HEK293T (cell line): ENCODE measurements around the gene PRIM2.
"Not testable (repeated sequence)": the region's sequence is repeated elsewhere in the genome, so short reads cannot be mapped to it uniquely, and the experiment has no call there.

ENCODE experiments used
- CTCF ChIA-PET: fragments of 350-600 bp; formaldehyde crosslinking; extraction: SDS; loops from one replicate; lab custom pipeline; 2021; ENCODE audit warnings: antibody characterized with exemption, inconsistent platforms; lab: Yijun Ruan, JAX
- POLR2A ChIA-PET: fragments of 350-600 bp; formaldehyde crosslinking; extraction: SDS; loops from one replicate; lab custom pipeline; 2020; ENCODE audit warnings: antibody characterized with exemption, inconsistent platforms; lab: Yijun Ruan, JAX
- DNase-seq: peaks from one replicate; pipeline ENCODE4 v3.0.0; 2012; ENCODE audit warnings: mixed read lengths; ENCODE audit errors: extremely low spot score
- ARNT ChIP-seq: fragments of 450-650 bp; IDR thresholded peaks from 2 replicates; pipeline ENCODE4 v1.6.1; 2017; ENCODE audit warnings: mild to moderate bottlenecking
- BHLHE40 ChIP-seq: fragments of 450-650 bp; IDR thresholded peaks from 2 replicates; pipeline ENCODE4 v1.6.1; 2016; ENCODE audit warnings: mild to moderate bottlenecking, moderate library complexity, borderline replicate concordance
- CTBP1 ChIP-seq: fragments of 450-650 bp; IDR thresholded peaks from 2 replicates; pipeline ENCODE4 v1.6.1; 2016; ENCODE audit warnings: borderline replicate concordance
- ELF4 ChIP-seq: fragments of 450-650 bp; IDR thresholded peaks from 2 replicates; pipeline ENCODE4 v1.6.1; 2017; ENCODE audit warnings: antibody characterized with exemption
- FOXA1 ChIP-seq: fragments of 450-650 bp; IDR thresholded peaks from 2 replicates; pipeline ENCODE4 v1.6.1; 2016; ENCODE audit warnings: mild to moderate bottlenecking
- FOXK2 ChIP-seq: fragments of 450-650 bp; IDR thresholded peaks from 2 replicates; pipeline ENCODE4 v1.6.1; 2016; ENCODE audit warnings: mild to moderate bottlenecking
- FOXM1 ChIP-seq: fragments of 450-650 bp; IDR thresholded peaks from 2 replicates; pipeline ENCODE4 v1.6.1; 2017; ENCODE audit warnings: mild to moderate bottlenecking, borderline replicate concordance
- HDGF ChIP-seq: fragments of 450-650 bp; IDR thresholded peaks from 2 replicates; pipeline ENCODE4 v1.6.1; 2017; ENCODE audit warnings: antibody characterized with exemption, borderline replicate concordance
- L3MBTL2 ChIP-seq: fragments of 450-650 bp; conservative IDR thresholded peaks from 2 replicates; pipeline ENCODE4 v1.6.1; 2016; ENCODE audit warnings: mild to moderate bottlenecking
- LEF1 ChIP-seq: fragments of 450-650 bp; IDR thresholded peaks from 2 replicates; pipeline ENCODE4 v1.6.1; 2017; ENCODE audit warnings: mild to moderate bottlenecking, borderline replicate concordance
- NFRKB ChIP-seq: fragments of 450-650 bp; IDR thresholded peaks from 2 replicates; pipeline ENCODE4 v1.6.1; 2016; ENCODE audit warnings: mild to moderate bottlenecking, moderate library complexity
- PKNOX1 ChIP-seq: fragments of 450-650 bp; IDR thresholded peaks from 2 replicates; pipeline ENCODE4 v1.6.1; 2016
- SP1 ChIP-seq: fragments of 450-650 bp; IDR thresholded peaks from 2 replicates; pipeline ENCODE4 v1.6.1; 2017
- SUZ12 ChIP-seq: fragments of 450-650 bp; IDR thresholded peaks from 2 replicates; pipeline ENCODE4 v1.6.1; 2016; ENCODE audit warnings: mild to moderate bottlenecking
- TARDBP ChIP-seq: fragments of 450-650 bp; IDR thresholded peaks from 2 replicates; pipeline ENCODE4 v1.6.1; 2016
- ZNF384 ChIP-seq: fragments of 450-650 bp; IDR thresholded peaks from 2 replicates; pipeline ENCODE4 v1.6.1; 2016

PRIM2 gene

DNA sequence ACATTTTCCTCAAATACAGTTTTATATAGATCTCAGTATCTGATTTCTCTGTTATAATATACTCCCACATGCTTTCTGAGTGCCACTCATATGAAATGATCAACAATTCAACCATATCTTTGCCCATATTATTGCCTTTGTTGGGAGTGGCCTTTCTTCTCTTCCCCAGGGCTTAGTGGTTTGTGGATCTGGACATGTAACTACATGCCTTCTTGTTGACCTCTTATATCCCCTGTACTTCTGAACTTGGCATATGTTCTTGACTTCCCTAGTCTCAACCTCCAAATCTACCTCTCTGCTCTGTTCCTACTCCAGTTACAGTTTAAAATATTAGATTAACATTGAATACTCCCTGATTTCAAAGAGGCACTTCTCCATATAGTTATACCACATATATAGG, 34.3 kb upstream of the PRIM2 start:
- CTCF ChIA-PET, result no interaction called here
- POLR2A ChIA-PET, result interaction anchor here (0.9 kb wide), 1 partner anchor 34 kb away, joined by 3 read pairs; the partner anchor contains the start of gene PRIM2
- no peak for TF ChIP-seq L3MBTL2
- no peak for TF ChIP-seq BHLHE40
- TF ChIP-seq NFRKB, result no peak
- TF ChIP-seq FOXA1, result no peak
- no peak for TF ChIP-seq PKNOX1
- TF ChIP-seq FOXK2, result no peak
- TF ChIP-seq HDGF, result no peak
- TF ChIP-seq ARNT, result no peak
- no peak for TF ChIP-seq LEF1
- TF ChIP-seq SUZ12, result no peak
- no peak for TF ChIP-seq SP1
- no peak for TF ChIP-seq TARDBP
- TF ChIP-seq FOXM1, result no peak
- DNase-seq, result no peak

DNA sequence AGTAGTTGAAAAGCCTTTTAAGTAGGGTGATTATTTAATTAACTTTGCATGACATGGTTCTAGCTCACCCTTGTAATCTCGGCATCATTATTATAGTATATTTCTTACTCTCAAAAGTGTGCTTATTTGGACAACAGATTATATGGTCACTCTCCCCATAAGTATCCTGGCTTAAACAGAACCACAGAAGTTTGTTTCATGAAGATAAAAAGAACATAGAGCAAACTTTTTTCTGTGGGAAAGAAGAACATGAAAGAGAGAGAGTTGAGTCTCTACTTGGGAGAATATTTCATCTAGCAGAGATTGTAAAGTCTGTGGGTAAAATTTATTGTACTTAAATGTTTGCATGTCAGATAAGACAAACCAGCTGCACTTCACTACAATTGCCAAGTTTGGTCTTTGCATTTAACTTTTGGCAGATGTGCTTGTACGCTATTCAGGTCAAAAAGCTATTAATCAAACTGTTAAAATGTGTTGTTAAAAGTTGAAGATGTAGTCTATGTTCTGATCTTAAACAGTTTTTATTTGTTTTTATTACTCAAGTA, 33.4 kb upstream of the PRIM2 start:
- CTCF ChIA-PET, result no interaction called here
- no peak for TF ChIP-seq HDGF
- TF ChIP-seq FOXA1, result no peak
- TF ChIP-seq ELF4, result no peak
- TF ChIP-seq NFRKB, result no peak
- TF ChIP-seq ZNF384, result no peak
- DNase-seq, result no peak
- POLR2A ChIA-PET, result no interaction called here

GRCh38 chr6:57288136-57288535, 29.3 kb upstream of the PRIM2 start:
- CTCF ChIA-PET, POLR2A ChIA-PET, DNase-seq: not testable (repeated sequence)

DNA sequence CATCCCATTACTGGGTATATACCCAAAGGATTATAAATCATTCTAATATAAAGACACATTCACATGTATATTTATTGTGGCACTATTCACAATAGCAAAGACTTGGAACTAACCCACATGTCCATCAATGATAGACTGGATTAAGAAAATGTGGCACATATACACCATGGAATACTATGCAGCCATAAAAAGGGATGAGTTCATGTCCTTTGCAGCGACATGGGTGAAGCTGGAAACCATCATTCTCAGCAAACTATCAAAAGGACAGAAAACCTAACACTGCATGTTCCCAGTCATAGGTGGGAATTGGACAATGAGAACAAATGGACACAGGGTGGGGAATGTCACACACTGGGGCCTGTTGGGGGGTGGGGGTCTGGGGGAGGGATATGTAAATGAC, 24.0 kb upstream of the PRIM2 start:
- DNase-seq, CTCF ChIA-PET, POLR2A ChIA-PET: not testable (repeated sequence)

- no peak for DNase-seq
- CTCF ChIA-PET, result no interaction called here
- POLR2A ChIA-PET, result no interaction called here
- TF ChIP-seq L3MBTL2, result no peak
- TF ChIP-seq FOXM1, result no peak
- TF ChIP-seq BHLHE40, result no peak
- no peak for TF ChIP-seq SUZ12
- TF ChIP-seq SP1, result no peak
- no peak for TF ChIP-seq CTBP1
- TF ChIP-seq ARNT, result no peak
- no peak for TF ChIP-seq TARDBP
- TF ChIP-seq ZNF384, result no peak
- TF ChIP-seq PKNOX1, result no peak
- no peak for TF ChIP-seq ELF4
- no peak for TF ChIP-seq LEF1
- no peak for TF ChIP-seq FOXA1
- TF ChIP-seq NFRKB, result no peak
- TF ChIP-seq FOXK2, result no peak
- no peak for TF ChIP-seq HDGF
These were observed 22.5 kb upstream of the PRIM2 start for GRCh38 chr6:57294862-57295445.

DNA sequence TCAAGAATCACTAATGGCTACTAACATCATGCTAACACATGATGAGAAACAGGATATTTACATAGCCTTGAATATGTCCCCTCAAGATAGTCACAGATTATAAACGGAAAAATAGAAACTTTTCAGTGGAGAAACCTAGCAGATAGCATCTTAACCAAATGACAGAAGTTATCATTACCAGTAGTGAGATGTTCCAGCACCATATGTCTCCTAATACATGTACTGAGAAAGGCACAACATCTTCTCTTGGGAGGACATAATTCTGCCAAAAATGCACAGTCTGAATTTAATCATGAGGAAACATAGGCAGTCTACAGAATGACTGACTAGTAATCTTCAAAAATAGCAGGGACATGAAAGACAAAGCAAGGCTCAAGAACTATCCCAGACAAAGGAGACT, 19.9 kb upstream of the PRIM2 start:
- TF ChIP-seq SUZ12 (no peak), L3MBTL2 (no peak), SP1 (no peak), ELF4 (no peak), BHLHE40 (no peak), LEF1 (no peak), ZNF384 (no peak), PKNOX1 (no peak), FOXK2 (no peak)
- ChIA-PET POLR2A (no interaction called here), CTCF (no interaction called here)
- DNase-seq, result no peak

DNA sequence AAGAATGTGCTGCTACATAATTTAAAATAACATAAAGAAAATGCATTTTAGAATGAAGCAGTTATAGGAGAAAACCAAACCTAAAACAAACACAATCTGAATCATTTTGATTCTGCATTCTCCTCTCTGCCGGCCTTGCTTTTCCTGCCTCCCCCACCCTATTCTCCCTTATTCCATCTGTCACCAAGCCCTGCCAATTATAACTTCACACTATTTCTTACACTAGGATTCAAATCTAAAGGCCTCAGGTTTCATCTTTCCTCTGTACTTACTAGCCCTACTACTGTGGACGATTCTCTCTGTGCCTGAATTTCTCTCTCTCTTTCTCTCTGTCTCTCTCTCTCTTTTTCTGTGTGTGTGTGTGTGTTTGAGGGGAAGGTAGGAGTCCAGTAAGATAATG, 18.7 kb upstream of the PRIM2 start:
- DNase-seq, result no peak
- ChIA-PET POLR2A (no interaction called here), CTCF (interaction anchor here (0.7 kb wide), 1 partner anchor 82 kb away, joined by 4 read pairs; no protein-coding TSS in a partner anchor)

More for the DNA sequence above, 18.7 kb upstream of the PRIM2 start:
- no peak for TF ChIP-seq CTBP1
- no peak for TF ChIP-seq HDGF
- no peak for TF ChIP-seq ZNF384
- TF ChIP-seq NFRKB, result no peak
- TF ChIP-seq BHLHE40, result no peak
